OCI-LY1 (cell line): ENCODE measurements around the gene TIMM44.

ENCODE experiments used
- H2AFZ ChIP-seq: fragments of 200-600 bp; sonication (generic), shearing (Covaris generic); 2 replicates; pipeline ENCODE4 v1.6.0; 2014; ENCODE audit warnings: antibody characterized with exemption, mild to moderate bottlenecking, low read length
- H3F3A ChIP-seq: fragments of 200-600 bp; sonication (generic), shearing (Covaris generic); 2 replicates; pipeline ENCODE4 v1.6.0; 2014; ENCODE audit warnings: mild to moderate bottlenecking, antibody characterized with exemption, low read length, moderate library complexity; ENCODE audit not compliant: insufficient read depth
- H3K27ac ChIP-seq: fragments of 200-600 bp; sonication (generic); 2 replicates; pipeline ENCODE4 v1.5.1; 2014; ENCODE audit warnings: low read length, mixed run types, mild to moderate bottlenecking, low read depth; ENCODE audit not compliant: poor library complexity, severe bottlenecking
- H3K27me3 ChIP-seq: fragments of 200-600 bp; sonication (generic); 2 replicates; pipeline ENCODE4 v1.6.0; 2014; ENCODE audit warnings: antibody characterized with exemption, mild to moderate bottlenecking, low read length, moderate library complexity; ENCODE audit not compliant: insufficient read depth
- H3K36me3 ChIP-seq: fragments of 200-600 bp; sonication (generic); 2 replicates; pipeline ENCODE4 v1.6.1; 2014; ENCODE audit warnings: mild to moderate bottlenecking, antibody characterized with exemption, low read length, moderate library complexity, mixed read lengths; ENCODE audit not compliant: insufficient read depth
- H3K4me1 ChIP-seq: fragments of 200-600 bp; sonication (generic); 2 replicates; pipeline ENCODE4 v1.5.1; 2014; ENCODE audit warnings: mild to moderate bottlenecking, low read length, moderate library complexity; ENCODE audit not compliant: insufficient read depth, severe bottlenecking
- H3K4me2 ChIP-seq: fragments of 200-600 bp; sonication (generic), shearing (Covaris generic); 2 replicates; pipeline ENCODE4 v1.6.1; 2014; ENCODE audit warnings: low read length
- H3K4me3 ChIP-seq: fragments of 200-600 bp; sonication (generic); 2 replicates; pipeline ENCODE4 v1.5.1; 2014; ENCODE audit warnings: low read length, low read depth, mild to moderate bottlenecking, mixed read lengths; ENCODE audit not compliant: poor library complexity, severe bottlenecking
- H3K79me2 ChIP-seq: fragments of 200-600 bp; shearing (Covaris generic); 2 replicates; pipeline ENCODE4 v1.6.1; 2016; ENCODE audit warnings: mixed run types, low read length, mixed read lengths; ENCODE audit not compliant: insufficient read depth
- H3K9ac ChIP-seq: fragments of 200-600 bp; sonication (generic), shearing (Covaris generic); 2 replicates; pipeline ENCODE4 v1.6.1; 2014; ENCODE audit warnings: mild to moderate bottlenecking, low read length, mixed read lengths
- H3K9me2 ChIP-seq: fragments of 200-600 bp; sonication (generic), shearing (Covaris generic); 2 replicates; pipeline ENCODE4 v1.6.1; 2014; ENCODE audit warnings: low read depth, mild to moderate bottlenecking, low read length, mixed read lengths
- H3K9me3 ChIP-seq: fragments of 200-600 bp; shearing (Covaris generic); 2 replicates; pipeline ENCODE4 v1.6.1; 2014; ENCODE audit warnings: low read length, mixed read lengths
- H4K20me1 ChIP-seq: fragments of 200-600 bp; sonication (generic), shearing (Covaris generic); 2 replicates; pipeline ENCODE4 v1.6.0; 2016; ENCODE audit warnings: mild to moderate bottlenecking, low read length; ENCODE audit not compliant: insufficient read depth
- CTCF ChIP-seq: fragments of 200-600 bp; sonication (generic), shearing (Covaris generic); IDR thresholded peaks from 2 replicates; pipeline ENCODE4 v1.5.1; 2017; ENCODE audit warnings: mild to moderate bottlenecking, antibody characterized with exemption, low read length, moderate library complexity, mixed read lengths
- EZH2 ChIP-seq: fragments of 200-600 bp; sonication (generic), shearing (Covaris generic); IDR thresholded peaks from 2 replicates; pipeline ENCODE4 v1.8.0; 2017; ENCODE audit warnings: borderline replicate concordance, mixed run types, mild to moderate bottlenecking, antibody characterized with exemption, low read length, moderate library complexity, mixed read lengths

Gene TIMM44

GRCh38 chr19:7982651-7983099 is 39.2 kb upstream of the TIMM44 start:
- H3K9me3 ChIP-seq, result no peaks in the 10 kb centered on the region
- H3K4me3 ChIP-seq, result no peak overlapping the region
- no peak overlapping the region for H3K4me2 ChIP-seq
- H3K36me3 ChIP-seq, result peaks cover 95% of the 10 kb centered on the region
- H3K79me2 ChIP-seq, result no peaks in the 10 kb centered on the region
- H2AFZ ChIP-seq, result no peak overlapping the region
- no peaks in the 10 kb centered on the region for H4K20me1 ChIP-seq
- H3F3A ChIP-seq, result no peaks in the 10 kb centered on the region
- H3K9me2 ChIP-seq, result no peaks in the 10 kb centered on the region
- H3K27ac ChIP-seq, result no peak overlapping the region
- H3K9ac ChIP-seq, result no peak overlapping the region
- no peaks in the 10 kb centered on the region for H3K4me1 ChIP-seq
- no peaks in the 10 kb centered on the region for H3K27me3 ChIP-seq
- TF ChIP-seq CTCF (no peak), EZH2 (no peak)

- Histone ChIP-seq H3K9ac (no peak overlapping the region), H3F3A (no peaks in the 10 kb centered on the region), H3K36me3 (peaks cover 94% of the 10 kb centered on the region), H3K27me3 (no peaks in the 10 kb centered on the region), H3K27ac (no peak overlapping the region), H3K4me3 (no peak overlapping the region), H3K4me1 (no peaks in the 10 kb centered on the region), H3K9me3 (no peaks in the 10 kb centered on the region), H3K4me2 (no peak overlapping the region), H2AFZ (no peak overlapping the region), H4K20me1 (no peaks in the 10 kb centered on the region), H3K79me2 (no peaks in the 10 kb centered on the region), H3K9me2 (no peaks in the 10 kb centered on the region)
- no peak for TF ChIP-seq EZH2
- TF ChIP-seq CTCF, result no peak
Observed at GRCh38 chr19:7982103-7982502, 38.6 kb upstream of the TIMM44 start.

GRCh38 chr19:7981661-7982060 is 38.2 kb upstream of the TIMM44 start:
- Histone ChIP-seq H3K27ac (no peak overlapping the region), H3K9ac (no peak overlapping the region), H2AFZ (no peak overlapping the region), H3K79me2 (no peaks in the 10 kb centered on the region), H3K4me2 (no peak overlapping the region), H3K4me3 (no peak overlapping the region), H3F3A (no peaks in the 10 kb centered on the region), H4K20me1 (no peaks in the 10 kb centered on the region), H3K36me3 (peaks cover 94% of the 10 kb centered on the region), H3K9me2 (no peaks in the 10 kb centered on the region), H3K9me3 (no peaks in the 10 kb centered on the region), H3K27me3 (no peaks in the 10 kb centered on the region), H3K4me1 (no peaks in the 10 kb centered on the region)
- TF ChIP-seq EZH2 (no peak), CTCF (no peak)
